HepG2 (cell line): ENCODE results near the gene PHACTR1.

Experiments
- EP300 ChIP-seq, 3 experiments: sonication (generic) in 1 of 3; formaldehyde crosslinking in 1 of 3; IDR thresholded peaks; 2 replicates each; pipeline versions ENCODE4 v1.5.1 to v1.6.1; 2011 to 2020; ENCODE audit warnings: low read depth in 2 of 3, low read length in 2 of 3, borderline replicate concordance in 1 of 3, improper control_type of control experiment in 1 of 3, mild to moderate bottlenecking in 1 of 3, missing genetic modification reagents in 1 of 3, moderate library complexity in 1 of 3
- GABPA ChIP-seq, 2 experiments: IDR thresholded peaks; 2 replicates each; pipeline ENCODE4 v1.6.1; 2011 to 2016; ENCODE audit warnings: low read depth in 2 of 2, low read length in 1 of 2, missing biosample characterization in 1 of 2, missing genetic modification characterization in 1 of 2
- POLR2A ChIP-seq, 2 experiments: IDR thresholded peaks; 2 replicates each; pipeline ENCODE4 v1.6.1; 2011; ENCODE audit warnings: low read depth in 2 of 2, low read length in 2 of 2, mild to moderate bottlenecking in 1 of 2, moderate library complexity in 1 of 2; ENCODE audit not compliant: insufficient read depth in 1 of 2
- RAD51 ChIP-seq: fragments of 450-650 bp; IDR thresholded peaks from 2 replicates; pipeline ENCODE4 v1.6.1; 2016; ENCODE audit warnings: borderline replicate concordance
- SIN3A ChIP-seq: IDR thresholded peaks from 2 replicates; pipeline ENCODE4 v1.6.1; 2011; ENCODE audit warnings: low read depth, mild to moderate bottlenecking, control low read depth, low read length, borderline replicate concordance
- SMAD1 ChIP-seq: sonication (generic); formaldehyde crosslinking; IDR thresholded peaks from 2 replicates; pipeline ENCODE4 v1.4.0; 2020; ENCODE audit warnings: missing genetic modification reagents, low read depth, mild to moderate bottlenecking, borderline replicate concordance
- ZNF720 ChIP-seq: sonication (generic); formaldehyde crosslinking; IDR thresholded peaks from 2 replicates; pipeline ENCODE4 v1.4.0; 2020; ENCODE audit warnings: missing genetic modification reagents
- ZNF775 ChIP-seq: sonication (generic); formaldehyde crosslinking; IDR thresholded peaks from 2 replicates; pipeline ENCODE4 v1.4.0; 2020; ENCODE audit warnings: missing genetic modification reagents, mild to moderate bottlenecking, moderate library complexity, borderline replicate concordance
- ZSCAN29 ChIP-seq: sonication (generic); formaldehyde crosslinking; conservative IDR thresholded peaks from 2 replicates; pipeline ENCODE4 v1.4.0; 2020; ENCODE audit warnings: mild to moderate bottlenecking, missing genetic modification reagents
- TF ChIP-seq, protein P1 (sequence below): sonication (generic); formaldehyde crosslinking; IDR thresholded peaks from 2 replicates; pipeline ENCODE4 v1.5.0; 2020; ENCODE audit warnings: mild to moderate bottlenecking, missing genetic modification reagents, moderate library complexity
- TF ChIP-seq, protein P2 (sequence below): sonication (generic); formaldehyde crosslinking; IDR thresholded peaks from 2 replicates; pipeline ENCODE4 v1.4.0; 2020; ENCODE audit warnings: mild to moderate bottlenecking, missing genetic modification reagents
- TF ChIP-seq, protein P3 (sequence below): IDR thresholded peaks from 2 replicates; pipeline ENCODE4 v1.6.1; 2016; ENCODE audit warnings: missing genetic modification reagents, missing compliant biosample characterization

DNA sequence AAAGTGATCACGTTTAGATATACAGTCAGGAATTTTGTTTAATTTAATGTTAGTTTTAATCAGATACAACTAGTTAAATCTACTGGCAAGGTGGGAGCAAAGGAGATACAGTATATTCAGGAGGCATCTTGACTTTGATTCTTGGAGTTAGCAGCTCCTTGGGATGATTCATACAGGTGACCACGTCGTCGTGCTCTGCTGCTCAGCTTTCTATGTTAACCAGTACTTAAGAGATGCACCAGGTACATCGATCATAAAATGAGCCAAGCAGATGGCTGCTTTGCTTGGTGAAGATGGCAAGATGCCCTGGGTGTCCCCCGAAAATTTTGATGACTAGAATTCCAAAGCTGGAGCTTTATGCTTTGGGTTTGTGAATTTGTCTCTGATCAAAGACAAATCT, 547.1 kb downstream of the PHACTR1 start:
- TF ChIP-seq SIN3A (no peak), ZSCAN29 (CRISPR knock-in tag) (no peak), ZNF775 (CRISPR knock-in tag) (no peak), POLR2A (IDR thresholded peaks at IDR 0.05; ENCODE audit: insufficient read depth in 1 of 2, low read depth in 2 of 2, low read length in 2 of 2) (no peak), GABPA (IDR thresholded peaks at IDR 0.05; ENCODE audit: low read depth, low read length) (no peak), GABPA (CRISPR knock-in tag; IDR thresholded peaks at IDR 0.05; ENCODE audit: low read depth) (no peak), ZNF720 (CRISPR knock-in tag) (no peak), RAD51 (no peak), EP300 (IDR thresholded peaks at IDR 0.05; ENCODE audit: low read depth in 2 of 2, low read length in 2 of 2) (no peak), EP300 (CRISPR knock-in tag; IDR thresholded peaks at IDR 0.05; ENCODE audit: borderline replicate concordance) (no peak), SMAD1 (CRISPR knock-in tag) (no peak)
- TF ChIP-seq, protein P1, sequence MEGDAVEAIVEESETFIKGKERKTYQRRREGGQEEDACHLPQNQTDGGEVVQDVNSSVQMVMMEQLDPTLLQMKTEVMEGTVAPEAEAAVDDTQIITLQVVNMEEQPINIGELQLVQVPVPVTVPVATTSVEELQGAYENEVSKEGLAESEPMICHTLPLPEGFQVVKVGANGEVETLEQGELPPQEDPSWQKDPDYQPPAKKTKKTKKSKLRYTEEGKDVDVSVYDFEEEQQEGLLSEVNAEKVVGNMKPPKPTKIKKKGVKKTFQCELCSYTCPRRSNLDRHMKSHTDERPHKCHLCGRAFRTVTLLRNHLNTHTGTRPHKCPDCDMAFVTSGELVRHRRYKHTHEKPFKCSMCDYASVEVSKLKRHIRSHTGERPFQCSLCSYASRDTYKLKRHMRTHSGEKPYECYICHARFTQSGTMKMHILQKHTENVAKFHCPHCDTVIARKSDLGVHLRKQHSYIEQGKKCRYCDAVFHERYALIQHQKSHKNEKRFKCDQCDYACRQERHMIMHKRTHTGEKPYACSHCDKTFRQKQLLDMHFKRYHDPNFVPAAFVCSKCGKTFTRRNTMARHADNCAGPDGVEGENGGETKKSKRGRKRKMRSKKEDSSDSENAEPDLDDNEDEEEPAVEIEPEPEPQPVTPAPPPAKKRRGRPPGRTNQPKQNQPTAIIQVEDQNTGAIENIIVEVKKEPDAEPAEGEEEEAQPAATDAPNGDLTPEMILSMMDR (CRISPR knock-in tag), result no peak
- TF ChIP-seq, protein P2, sequence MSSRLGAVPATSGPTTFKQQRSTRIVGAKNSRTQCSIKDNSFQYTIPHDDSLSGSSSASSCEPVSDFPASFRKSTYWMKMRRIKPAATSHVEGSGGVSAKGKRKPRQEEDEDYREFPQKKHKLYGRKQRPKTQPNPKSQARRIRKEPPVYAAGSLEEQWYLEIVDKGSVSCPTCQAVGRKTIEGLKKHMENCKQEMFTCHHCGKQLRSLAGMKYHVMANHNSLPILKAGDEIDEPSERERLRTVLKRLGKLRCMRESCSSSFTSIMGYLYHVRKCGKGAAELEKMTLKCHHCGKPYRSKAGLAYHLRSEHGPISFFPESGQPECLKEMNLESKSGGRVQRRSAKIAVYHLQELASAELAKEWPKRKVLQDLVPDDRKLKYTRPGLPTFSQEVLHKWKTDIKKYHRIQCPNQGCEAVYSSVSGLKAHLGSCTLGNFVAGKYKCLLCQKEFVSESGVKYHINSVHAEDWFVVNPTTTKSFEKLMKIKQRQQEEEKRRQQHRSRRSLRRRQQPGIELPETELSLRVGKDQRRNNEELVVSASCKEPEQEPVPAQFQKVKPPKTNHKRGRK (CRISPR knock-in tag), result no peak
- TF ChIP-seq, protein P3, sequence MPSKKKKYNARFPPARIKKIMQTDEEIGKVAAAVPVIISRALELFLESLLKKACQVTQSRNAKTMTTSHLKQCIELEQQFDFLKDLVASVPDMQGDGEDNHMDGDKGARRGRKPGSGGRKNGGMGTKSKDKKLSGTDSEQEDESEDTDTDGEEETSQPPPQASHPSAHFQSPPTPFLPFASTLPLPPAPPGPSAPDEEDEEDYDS (CRISPR knock-in tag), result no peak
